Lung (tissue), 12 donors: ENCODE data around the gene ADGRA1. TPM values are rescaled to one million over a fixed set of nuclear protein-coding genes. Genes with fewer than 3 reads are reported as not detected.

Source experiments
- ATAC-seq: fragments of 200-7000 bp; cut with Tn5 transposase; one replicate; pipeline ENCODE4 v1.9.1; 2020; ENCODE audit warnings: moderate number of reproducible peaks; ENCODE audit not compliant: insufficient read depth, low FRiP score
- DNase-seq, 3 donors: peaks; one replicate each; pipeline ENCODE4 v3.0.0-alpha.2; 2013 to 2017
- H3K27ac ChIP-seq, 2 donors: one replicate each; pipeline ENCODE4 v1.5.1; 2013; ENCODE audit warnings: mild to moderate bottlenecking in 2 of 2, moderate library complexity in 2 of 2, control low read depth in 1 of 2, inconsistent platforms in 1 of 2, low read depth in 1 of 2, low read length in 1 of 2
- H3K27me3 ChIP-seq, 3 donors: one replicate each; pipeline ENCODE4 v1.5.1; 2013; ENCODE audit warnings: low read length in 2 of 3; ENCODE audit not compliant: control insufficient read depth in 3 of 3, insufficient read depth in 3 of 3
- H3K36me3 ChIP-seq, 4 donors: one replicate each; pipeline ENCODE4 v1.5.1; 2013; ENCODE audit warnings: low read length in 4 of 4, mild to moderate bottlenecking in 1 of 4, moderate library complexity in 1 of 4; ENCODE audit not compliant: control insufficient read depth in 4 of 4, insufficient read depth in 4 of 4
- H3K4me1 ChIP-seq, 5 donors: one replicate each; pipeline ENCODE4 v1.5.1; 2013; ENCODE audit warnings: low read length in 5 of 5, mild to moderate bottlenecking in 2 of 5, moderate library complexity in 1 of 5; ENCODE audit not compliant: control insufficient read depth in 5 of 5, insufficient read depth in 5 of 5
- H3K4me3 ChIP-seq: one replicate; pipeline ENCODE4 v1.5.1; 2013; ENCODE audit warnings: mild to moderate bottlenecking, control low read depth, moderate library complexity
- H3K9ac ChIP-seq, 2 donors: one replicate each; pipeline ENCODE4 v1.5.1; 2013; ENCODE audit warnings: low read length in 2 of 2, control low read depth in 1 of 2; ENCODE audit not compliant: insufficient read depth in 1 of 2
- H3K9me3 ChIP-seq, 4 donors: one replicate each; pipeline ENCODE4 v1.5.1; 2013; ENCODE audit warnings: low read length in 3 of 4, mild to moderate bottlenecking in 1 of 4, moderate library complexity in 1 of 4; ENCODE audit not compliant: control insufficient read depth in 4 of 4, insufficient read depth in 3 of 4
- WGBS, 2 donors: extraction: QIAGEN DNeasy Blood & Tissue Kit; methylation state at CpG; one replicate each; pipeline ENCODE4 v1.1.7; 2013; 5-methylcytosine and 5-hydroxymethylcytosine counted together
- polyA plus RNA-seq, 2 donors: library from polyadenylated mRNA; stranded (reverse); fragments of 200-250 nt; gene quantifications; one replicate each; pipeline ENCODE4 v1.2.1, GENCODE V29; 2013
- total RNA-seq, 2 donors: library from RNA; depleted of rRNA in 1 of 2; stranded (reverse); fragments of >200 nt in 1 of 2; gene quantifications; one replicate each; pipeline ENCODE4 v1.2.1, GENCODE V29; 2014 to 2021
- TF ChIP-seq, protein P1 (sequence below): IDR thresholded peaks from 2 replicates; pipeline ENCODE4 v1.5.1; 2012; ENCODE audit warnings: mild to moderate bottlenecking; ENCODE audit errors: control extremely low read depth, extremely low read depth
- donor health status: control.
- donor health status: control.
- donor health status: Bipolar disorder and iron deficiency.
- donor health status: healthy.
- donor health status: DM: yes; HTN: yes; CAD: no.

Gene ADGRA1
- total and polyA plus RNA-seq, 4 donors = 0.05 to 1.3 (median 0.20) TPM

DNA sequence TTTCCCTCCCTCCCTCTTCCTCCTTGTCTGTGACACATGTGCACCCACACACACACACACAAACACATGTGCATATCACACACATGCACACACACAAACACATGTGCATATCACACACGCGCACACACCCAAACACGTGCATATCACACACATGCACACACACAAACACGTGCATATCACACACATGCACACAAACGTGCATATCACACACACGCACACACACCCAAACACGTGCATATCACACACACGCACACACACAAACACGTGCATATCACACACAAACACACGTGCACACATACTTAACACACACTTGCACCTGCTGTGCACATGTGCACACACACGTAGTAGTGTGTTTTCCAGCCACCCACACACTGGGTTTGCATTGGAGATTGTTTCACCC lies 42.9 kb downstream of the ADGRA1 start:
- H3K36me3 ChIP-seq = no peaks in the 10 kb centered on the region
- no peak overlapping the region for H3K27ac ChIP-seq
- 87 to 92% methylated on average over 11 of the region's 11 CpGs for WGBS, 2 donors
- TF ChIP-seq, protein P1, sequence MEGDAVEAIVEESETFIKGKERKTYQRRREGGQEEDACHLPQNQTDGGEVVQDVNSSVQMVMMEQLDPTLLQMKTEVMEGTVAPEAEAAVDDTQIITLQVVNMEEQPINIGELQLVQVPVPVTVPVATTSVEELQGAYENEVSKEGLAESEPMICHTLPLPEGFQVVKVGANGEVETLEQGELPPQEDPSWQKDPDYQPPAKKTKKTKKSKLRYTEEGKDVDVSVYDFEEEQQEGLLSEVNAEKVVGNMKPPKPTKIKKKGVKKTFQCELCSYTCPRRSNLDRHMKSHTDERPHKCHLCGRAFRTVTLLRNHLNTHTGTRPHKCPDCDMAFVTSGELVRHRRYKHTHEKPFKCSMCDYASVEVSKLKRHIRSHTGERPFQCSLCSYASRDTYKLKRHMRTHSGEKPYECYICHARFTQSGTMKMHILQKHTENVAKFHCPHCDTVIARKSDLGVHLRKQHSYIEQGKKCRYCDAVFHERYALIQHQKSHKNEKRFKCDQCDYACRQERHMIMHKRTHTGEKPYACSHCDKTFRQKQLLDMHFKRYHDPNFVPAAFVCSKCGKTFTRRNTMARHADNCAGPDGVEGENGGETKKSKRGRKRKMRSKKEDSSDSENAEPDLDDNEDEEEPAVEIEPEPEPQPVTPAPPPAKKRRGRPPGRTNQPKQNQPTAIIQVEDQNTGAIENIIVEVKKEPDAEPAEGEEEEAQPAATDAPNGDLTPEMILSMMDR = no peak
- ATAC-seq (no peak), DNase-seq (no peak)
- no peak overlapping the region for H3K4me3 ChIP-seq
- no peaks in the 10 kb centered on the region for H3K4me1 ChIP-seq
- peaks cover 0 to 9% (median 0%) of the 10 kb centered on the region in 3 donors for H3K27me3 ChIP-seq
- peaks cover 0 to 2% (median 0%) of the 10 kb centered on the region in 4 donors for H3K9me3 ChIP-seq
- no peak overlapping the region for H3K9ac ChIP-seq

DNA sequence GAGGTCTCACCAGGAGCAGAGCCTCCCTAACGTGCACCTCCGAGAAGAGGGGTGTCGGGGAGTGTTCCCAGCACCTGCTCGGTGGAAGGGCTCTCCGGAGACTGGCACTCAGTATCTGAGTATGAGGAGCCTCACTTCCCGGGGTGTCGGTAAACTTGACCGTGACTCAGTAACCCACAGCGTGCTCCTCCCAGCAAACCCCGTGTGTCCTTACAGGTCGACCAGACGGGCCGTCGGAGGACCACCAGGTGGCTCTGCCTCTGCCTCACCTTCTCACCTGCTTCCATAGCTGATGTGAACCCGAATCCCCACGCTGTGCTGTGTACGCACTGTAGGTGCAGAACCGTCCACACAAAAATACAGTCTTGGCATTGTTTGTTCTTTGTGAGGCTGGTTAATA lies 43.3 kb downstream of the ADGRA1 start:
- Histone ChIP-seq H3K9me3 (peaks cover 0 to 2% (median 0%) of the 10 kb centered on the region in 4 donors), H3K4me3 (no peak overlapping the region), H3K36me3 (no peaks in the 10 kb centered on the region), H3K27me3 (peaks cover 0 to 6% (median 0%) of the 10 kb centered on the region in 3 donors), H3K4me1 (no peaks in the 10 kb centered on the region), H3K27ac (no peak overlapping the region), H3K9ac (no peak overlapping the region)
- DNase-seq = no peak
- WGBS, 2 donors = 71 to 80% methylated on average over 18 of the region's 18 CpGs
- no peak for ATAC-seq
- TF ChIP-seq, protein P1 = no peak

DNA sequence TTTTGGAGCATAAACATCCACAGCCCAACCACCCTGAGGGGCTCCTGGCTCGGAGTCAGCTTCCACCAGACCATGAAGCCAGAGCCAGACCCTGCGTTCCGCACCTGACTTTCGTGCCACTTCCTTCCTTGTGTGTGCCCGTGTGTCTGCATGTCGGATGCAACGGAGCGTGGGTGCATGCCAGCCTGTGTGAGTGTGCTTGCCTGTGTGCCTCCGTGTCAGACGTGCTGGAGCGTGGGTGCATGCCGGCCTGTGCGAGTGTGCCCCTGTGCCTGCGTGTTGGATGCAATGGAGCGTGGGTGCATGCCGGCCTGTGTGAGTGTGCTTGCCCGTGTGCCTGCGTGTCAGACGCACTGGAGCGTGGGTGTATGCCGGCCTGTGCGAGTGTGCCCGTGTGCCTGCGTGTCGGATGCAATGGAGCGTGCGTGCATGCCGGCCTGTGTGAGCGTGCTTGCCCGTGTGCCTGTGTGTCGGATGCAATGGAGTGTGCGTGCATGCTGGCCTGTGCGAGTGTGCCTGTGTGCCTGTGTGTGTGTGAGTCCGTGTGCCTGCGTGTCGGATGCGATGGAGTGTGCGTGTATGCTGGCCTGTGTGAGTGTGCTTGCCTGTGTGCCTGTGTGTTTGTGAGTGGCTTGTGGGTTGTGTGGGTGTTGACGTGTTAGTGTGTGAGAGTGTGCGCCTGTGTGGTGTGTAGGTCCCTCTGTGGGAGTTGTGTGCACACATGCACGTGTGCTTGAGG lies 44.2 kb downstream of the ADGRA1 start:
- WGBS, 2 donors = 85 to 86% methylated on average over 41 of the region's 41 CpGs
- ATAC-seq = no peak
- Histone ChIP-seq H3K27me3 (peaks cover 0 to 6% (median 0%) of the 10 kb centered on the region in 3 donors), H3K9me3 (peaks cover 0 to 2% (median 0%) of the 10 kb centered on the region in 4 donors), H3K27ac (no peak overlapping the region), H3K4me1 (no peaks in the 10 kb centered on the region), H3K36me3 (no peaks in the 10 kb centered on the region), H3K4me3 (no peak overlapping the region), H3K9ac (no peak overlapping the region)
- TF ChIP-seq, protein P1 = no peak
- no peak for DNase-seq
